NCI-H774 (cell line): ENCODE measurements around the gene SPPL3.

Experiments used
- DNase-seq: peaks from one replicate; lab custom pipeline; 2025; lab: John Stamatoyannopoulos, UW

Gene SPPL3

DNA sequence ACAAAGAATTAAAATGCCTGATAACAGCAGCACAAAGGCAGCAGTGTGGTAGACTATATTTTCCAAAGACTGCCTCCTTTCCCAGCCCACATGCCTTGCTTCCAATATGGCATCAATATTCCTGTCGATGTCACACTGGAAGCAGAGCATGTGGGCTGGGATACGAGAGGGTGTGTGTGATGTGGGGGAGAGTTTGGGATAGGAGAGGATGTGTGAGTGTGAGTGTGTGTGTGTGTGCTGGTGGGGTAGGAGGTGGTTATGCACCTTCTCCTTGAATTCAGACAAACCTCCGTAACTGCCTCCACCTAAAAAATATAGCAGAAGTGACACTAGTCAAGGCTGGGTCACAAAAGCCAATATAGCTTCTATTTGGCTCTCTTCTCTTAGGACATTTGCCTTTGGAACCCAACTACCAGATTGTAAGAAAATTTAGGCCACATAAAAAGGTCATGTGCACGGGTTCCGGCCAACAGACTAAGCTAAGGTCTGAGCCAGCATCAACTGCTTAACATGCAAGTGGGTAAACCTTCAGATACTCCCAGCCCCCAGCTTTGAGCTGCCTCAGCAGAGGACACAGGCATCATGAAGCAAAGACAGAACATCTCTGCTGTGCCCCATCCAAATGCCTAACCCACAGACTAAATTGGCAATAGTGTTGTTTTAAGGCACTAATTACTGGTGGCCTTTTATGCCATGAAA, 29.5 kb downstream of the SPPL3 start:
- DNase-seq, result no peak

DNA sequence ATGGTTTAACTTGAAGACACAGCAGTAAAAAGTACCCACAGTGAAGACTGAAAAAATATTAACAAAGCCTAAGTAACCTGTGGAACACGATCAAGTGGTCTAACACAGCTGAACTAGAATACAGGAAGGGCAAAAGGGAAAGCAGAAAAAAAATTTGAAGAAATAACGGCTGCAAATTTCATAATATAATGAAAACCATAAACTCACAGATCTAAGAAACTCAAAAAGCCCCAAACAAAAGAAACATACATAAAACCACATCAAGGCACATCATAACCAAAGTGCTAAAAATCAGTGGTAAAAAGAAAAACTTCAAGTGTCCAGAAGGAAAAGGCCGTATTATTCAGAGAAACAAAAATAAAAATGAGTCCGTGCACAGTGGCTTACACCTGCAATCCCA, 30.9 kb downstream of the SPPL3 start:
- DNase-seq, result no peak

DNA sequence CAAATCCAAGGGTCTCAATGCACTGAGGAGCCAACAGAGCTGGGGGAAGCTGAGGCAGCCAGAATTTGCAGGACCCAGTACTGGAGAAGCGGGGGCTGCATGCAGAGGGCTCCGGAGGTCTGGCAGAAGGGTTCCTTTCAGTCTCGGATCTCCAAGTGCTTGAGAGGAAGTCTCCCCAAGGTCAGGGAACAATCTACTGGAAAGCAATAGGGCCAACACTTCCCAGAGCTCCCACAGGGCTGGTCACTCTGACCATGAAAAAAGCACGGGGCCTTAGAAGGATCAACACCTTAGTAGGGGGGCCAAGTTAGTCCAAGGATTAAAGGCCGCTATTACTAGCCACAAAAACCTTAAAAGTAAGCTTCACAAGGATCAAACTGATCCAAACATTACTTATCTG, 31.7 kb downstream of the SPPL3 start:
- no peak for DNase-seq

DNA sequence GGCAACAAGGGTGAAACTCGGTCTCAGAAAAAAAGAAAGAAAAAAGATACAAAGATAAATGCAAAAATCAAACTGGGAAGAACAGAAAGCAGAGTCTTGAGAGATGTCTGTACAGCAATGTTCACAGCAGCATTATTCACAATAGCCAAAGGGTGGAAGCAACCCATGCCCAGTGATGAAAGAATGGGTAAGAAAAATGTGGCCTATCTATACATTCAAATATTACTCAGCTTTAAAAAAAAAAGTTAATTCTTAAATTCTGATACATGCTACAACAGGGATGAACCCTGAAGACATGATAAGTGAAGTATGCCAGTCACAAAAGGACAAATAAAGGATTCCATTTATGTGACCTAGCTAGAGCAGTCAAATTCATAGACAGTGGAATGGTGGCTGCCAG, 33.7 kb downstream of the SPPL3 start:
- DNase-seq, result no peak

GRCh38 chr12:120869376-120869775, 34.8 kb downstream of the SPPL3 start:
- no peak for DNase-seq

- no peak for DNase-seq
Observed at GRCh38 chr12:120866108-120866507, 38.0 kb downstream of the SPPL3 start.

GRCh38 chr12:120865098-120865497, 39.1 kb downstream of the SPPL3 start:
- no peak for DNase-seq

- no peak for DNase-seq
Observed at GRCh38 chr12:120862664-120863063, 41.5 kb downstream of the SPPL3 start.

DNA sequence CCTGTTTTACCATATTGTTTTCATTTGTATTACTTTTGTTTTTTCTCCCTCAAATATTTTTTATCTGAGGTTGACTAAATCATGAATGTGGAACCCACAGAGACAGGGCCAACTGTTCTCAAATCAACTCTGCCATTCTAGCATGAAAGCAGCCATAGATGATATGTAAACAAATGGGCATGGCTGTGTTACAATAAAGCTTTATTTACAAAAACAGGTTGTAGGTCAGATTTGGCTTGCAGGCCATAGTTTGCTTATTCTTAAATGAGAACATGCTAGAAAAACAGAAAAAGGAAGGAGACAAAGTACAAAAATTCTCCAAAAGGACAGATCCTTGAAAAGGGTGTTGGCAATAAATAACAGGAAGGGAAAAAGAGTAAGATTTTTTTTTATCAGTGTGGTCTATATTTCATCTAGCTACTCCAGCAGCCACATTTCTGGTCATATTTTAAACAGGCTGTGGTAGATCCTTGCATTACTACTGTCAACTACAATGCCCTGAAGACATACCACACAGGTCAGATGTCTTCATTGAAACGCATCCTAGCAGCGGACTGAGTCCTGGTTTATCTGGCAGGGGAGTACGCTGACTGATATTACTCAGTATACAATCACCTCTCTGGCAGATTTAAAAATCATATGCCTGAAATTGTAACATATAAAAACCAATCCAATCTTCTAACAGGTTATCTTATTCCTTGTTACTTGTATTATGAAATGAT, 42.9 kb downstream of the SPPL3 start:
- DNase-seq, result no peak

GRCh38 chr12:120858306-120859088, 45.7 kb downstream of the SPPL3 start:
- no peak for DNase-seq

DNA sequence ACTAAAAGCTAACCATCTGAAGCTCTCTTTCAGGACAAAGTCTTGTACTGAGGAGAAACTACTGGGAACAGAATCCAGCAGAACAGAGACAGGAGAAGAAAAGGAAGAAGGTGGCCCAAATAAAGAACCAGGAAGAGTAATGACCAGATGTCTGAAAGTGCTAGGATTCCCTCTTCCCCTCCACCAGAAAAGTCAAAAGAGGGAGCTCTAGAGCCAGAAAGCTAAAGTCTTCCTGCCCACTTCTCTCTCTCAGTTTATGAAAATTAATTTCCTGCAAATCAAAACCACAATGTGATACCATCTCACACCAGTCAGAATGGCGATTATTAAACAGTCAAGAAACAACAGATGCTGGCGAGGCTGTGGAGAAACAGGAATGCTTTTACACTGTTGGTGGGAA, 47.2 kb downstream of the SPPL3 start:
- no peak for DNase-seq

GRCh38 chr12:120855823-120856588, 48.2 kb downstream of the SPPL3 start:
- DNase-seq, result no peak

- no peak for DNase-seq
Observed at GRCh38 chr12:120854804-120855203, 49.4 kb downstream of the SPPL3 start.

GRCh38 chr12:120853188-120853587, 51.0 kb downstream of the SPPL3 start:
- no peak for DNase-seq

DNA sequence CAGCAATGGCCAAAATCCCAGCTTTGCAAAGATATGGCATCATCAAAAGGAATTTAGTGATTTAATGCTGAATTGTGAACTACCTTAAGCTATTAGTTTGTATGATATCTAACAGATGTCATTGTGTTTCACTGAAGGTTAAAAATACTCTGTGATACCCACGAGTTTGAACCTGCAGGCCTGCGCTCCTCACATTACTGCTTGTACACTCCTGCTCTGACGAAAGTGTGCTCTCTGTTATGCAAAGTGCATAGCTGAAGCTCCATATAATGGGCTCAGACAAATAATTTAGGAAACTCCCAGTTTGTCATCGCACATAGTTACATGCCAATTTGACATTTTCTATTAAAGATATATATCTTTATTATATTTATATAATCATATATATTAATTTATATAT, 52.2 kb downstream of the SPPL3 start:
- no peak for DNase-seq

- DNase-seq, result no peak
Observed at GRCh38 chr12:120851444-120851843, 52.7 kb downstream of the SPPL3 start.

- DNase-seq, result no peak
Observed at GRCh38 chr12:120849765-120850164, 54.4 kb downstream of the SPPL3 start.

- no peak for DNase-seq
Observed at GRCh38 chr12:120847814-120848213, 56.3 kb downstream of the SPPL3 start.

DNA sequence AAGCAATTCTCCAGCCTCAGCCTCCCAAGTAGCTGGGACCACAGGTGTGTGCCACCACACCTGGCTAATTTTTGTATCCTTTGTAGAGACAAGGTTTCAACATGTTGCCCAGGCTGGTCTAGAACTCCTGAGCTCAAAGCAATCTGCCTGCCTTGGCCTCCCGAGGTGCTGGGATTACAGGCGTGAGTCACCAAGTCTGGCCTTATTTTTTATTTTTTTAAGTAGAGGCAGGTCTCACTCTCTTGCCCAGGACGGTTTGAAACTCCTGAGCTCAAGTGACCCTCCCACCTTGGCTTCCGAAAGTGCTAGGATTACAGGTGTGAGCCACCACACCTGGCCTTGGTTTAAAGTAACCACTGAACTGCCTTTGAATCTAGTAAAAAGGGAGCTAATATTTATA, 56.8 kb downstream of the SPPL3 start:
- no peak for DNase-seq

DNA sequence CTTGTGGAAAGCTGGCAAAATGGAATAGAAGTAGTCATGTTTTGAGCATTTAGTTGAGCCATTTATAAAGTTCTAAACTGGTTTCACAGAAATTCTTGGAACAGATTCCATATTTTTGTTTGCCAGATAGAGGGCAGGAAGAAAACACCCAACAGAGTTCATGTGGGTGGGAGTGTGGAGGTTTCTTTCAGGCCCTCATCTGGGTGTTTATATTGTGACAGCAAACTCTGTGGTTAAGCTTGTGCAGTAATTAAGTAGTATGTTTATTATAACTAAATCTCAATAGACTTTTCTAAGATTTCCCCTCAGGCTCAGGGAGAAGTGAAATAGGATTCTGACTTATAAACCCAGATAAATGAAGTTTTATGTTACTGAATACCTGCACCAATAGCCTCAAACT, 57.4 kb downstream of the SPPL3 start:
- DNase-seq, result no peak

DNA sequence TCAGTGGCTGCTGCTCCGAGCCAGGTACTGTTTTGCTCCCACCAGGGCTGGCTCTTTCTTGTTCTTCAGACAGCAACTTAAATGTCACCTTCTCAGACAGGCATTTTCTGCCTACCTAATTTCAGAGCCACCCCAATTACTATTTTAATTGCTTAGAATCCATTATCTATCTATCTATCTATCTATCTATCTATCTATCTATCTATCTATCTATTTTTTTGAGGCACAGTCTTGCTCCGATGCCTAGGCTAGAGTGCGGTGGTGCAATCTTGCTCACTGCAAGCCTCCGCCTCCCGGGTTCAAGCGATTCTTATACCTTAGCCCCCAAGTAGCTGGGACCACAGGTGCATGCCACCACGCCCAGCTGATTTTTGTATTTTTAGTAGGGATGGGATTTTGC, 58.5 kb downstream of the SPPL3 start:
- DNase-seq, result no peak

DNA sequence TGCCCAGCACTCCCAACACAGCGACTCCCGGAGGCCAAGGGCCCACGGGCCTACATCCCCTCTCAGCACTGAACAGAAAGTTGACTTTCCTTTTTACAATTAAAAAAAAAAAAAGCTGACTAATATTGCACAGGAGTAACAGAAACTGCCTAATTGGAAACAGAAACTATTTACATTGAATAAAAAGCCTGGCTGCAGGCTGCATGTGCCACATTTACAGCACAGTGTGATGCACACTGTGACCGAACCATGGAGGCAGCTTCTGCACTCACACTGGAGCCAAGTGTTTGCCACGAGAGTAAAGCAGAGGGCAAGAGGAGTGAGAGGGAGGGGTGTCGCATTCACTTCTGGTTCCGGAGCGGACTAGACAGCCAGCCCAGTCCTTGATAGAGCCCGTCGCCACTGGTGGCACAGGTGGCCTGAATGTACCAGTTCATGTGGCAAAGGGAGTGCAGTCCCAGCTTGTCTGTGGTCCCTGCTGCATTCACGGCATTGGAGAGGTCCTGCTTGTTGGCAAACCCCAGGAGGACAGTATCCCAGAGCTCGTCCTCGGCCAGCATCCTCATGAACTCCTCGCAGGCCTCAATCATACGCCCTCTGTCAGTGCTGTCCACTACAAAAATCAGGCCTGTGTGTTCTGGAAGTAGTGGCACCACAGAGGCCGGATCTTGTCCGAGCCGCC, 59.2 kb downstream of the SPPL3 start:
- DNase-seq, result no peak
